ENCODE results near the gene STAC2. TPM values are rescaled to one million over a fixed set of nuclear protein-coding genes. Genes with fewer than 3 reads are reported as not detected.

The STAC2 gene
- total RNA-seq, 2 donors from 2014 or later, result not detected

GRCh38 chr17:39244016-39244599 is 18.4 kb upstream of the STAC2 start:
- TF ChIP-seq POLR2A (IDR thresholded peaks at IDR 0.05), result no peak
- TF ChIP-seq, protein P1, sequence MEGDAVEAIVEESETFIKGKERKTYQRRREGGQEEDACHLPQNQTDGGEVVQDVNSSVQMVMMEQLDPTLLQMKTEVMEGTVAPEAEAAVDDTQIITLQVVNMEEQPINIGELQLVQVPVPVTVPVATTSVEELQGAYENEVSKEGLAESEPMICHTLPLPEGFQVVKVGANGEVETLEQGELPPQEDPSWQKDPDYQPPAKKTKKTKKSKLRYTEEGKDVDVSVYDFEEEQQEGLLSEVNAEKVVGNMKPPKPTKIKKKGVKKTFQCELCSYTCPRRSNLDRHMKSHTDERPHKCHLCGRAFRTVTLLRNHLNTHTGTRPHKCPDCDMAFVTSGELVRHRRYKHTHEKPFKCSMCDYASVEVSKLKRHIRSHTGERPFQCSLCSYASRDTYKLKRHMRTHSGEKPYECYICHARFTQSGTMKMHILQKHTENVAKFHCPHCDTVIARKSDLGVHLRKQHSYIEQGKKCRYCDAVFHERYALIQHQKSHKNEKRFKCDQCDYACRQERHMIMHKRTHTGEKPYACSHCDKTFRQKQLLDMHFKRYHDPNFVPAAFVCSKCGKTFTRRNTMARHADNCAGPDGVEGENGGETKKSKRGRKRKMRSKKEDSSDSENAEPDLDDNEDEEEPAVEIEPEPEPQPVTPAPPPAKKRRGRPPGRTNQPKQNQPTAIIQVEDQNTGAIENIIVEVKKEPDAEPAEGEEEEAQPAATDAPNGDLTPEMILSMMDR (IDR thresholded peaks at IDR 0.05), result no peak
- ATAC-seq (no peak), DNase-seq (no peak)
- H3K4me3 ChIP-seq, result no peak overlapping the region
- intact Hi-C loops (cut with DNase I), result no loop called here
- 34 to 37% methylated on average over 6 to 11 of the region's 11 CpGs for WGBS, 2 donors
- H3K27me3 ChIP-seq, result peaks cover 0 to 4% of the 10 kb centered on the region in 2 donors
- no peak overlapping the region for H3K27ac ChIP-seq
- no peaks in the 10 kb centered on the region for H3K4me1 ChIP-seq
- H3K9me3 ChIP-seq, result no peaks in the 10 kb centered on the region
- H3K36me3 ChIP-seq (replicated peaks in 1 of 2; ENCODE audit: insufficient read depth in 1 of 2, low read depth in 2 of 2), result no peaks in the 10 kb centered on the region

DNA sequence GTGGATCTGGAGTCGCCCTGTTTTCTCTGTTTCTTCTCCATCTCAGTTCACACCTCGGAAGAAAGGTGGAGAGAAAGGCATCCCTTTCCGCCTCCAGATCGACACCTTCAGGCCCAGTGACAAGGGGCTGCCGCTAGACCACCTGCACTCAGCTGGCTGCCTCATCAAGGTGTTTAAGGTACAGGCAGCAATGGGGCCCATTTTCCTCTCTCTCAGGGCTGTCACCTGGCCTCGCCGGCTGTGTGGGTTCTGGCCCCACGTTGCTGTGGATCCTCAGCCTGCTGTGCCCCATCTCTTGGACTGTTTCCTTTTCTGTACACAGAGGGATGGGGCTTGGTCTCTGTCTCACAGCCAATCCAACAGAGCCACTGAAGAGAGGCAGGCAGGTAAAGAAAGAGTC is 17.4 kb upstream of the STAC2 start:
- 29 to 63% methylated on average over 4 to 8 of the region's 8 CpGs for WGBS, 2 donors

DNA sequence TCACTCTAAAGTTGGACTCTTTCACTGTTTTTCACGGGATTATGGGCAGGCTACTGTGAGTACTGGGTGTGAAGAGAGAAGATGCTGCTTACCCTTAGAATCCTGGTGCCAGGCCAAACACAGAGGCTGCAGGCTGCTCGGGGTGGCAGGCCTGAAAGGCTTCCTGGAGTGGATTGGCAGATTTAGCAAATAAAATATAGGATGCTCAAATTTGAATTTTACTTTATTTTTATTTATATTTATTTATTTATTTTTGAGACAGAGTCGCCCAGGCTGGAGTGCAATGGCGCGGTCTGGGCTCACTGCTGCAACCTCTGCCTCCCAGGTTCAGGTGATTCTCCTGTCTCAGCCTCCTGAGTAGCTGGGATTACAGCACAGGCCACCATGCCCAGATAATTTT is 14.9 kb upstream of the STAC2 start:
- 68 to 74% methylated on average over 5 of the region's 5 CpGs for WGBS, 2 donors
- Histone ChIP-seq H3K27me3 (peaks cover 0 to 4% of the 10 kb centered on the region in 2 donors), H3K36me3 (replicated peaks in 1 of 2; ENCODE audit: insufficient read depth in 1 of 2, low read depth in 2 of 2) (no peaks in the 10 kb centered on the region), H3K27ac (no peak overlapping the region), H3K4me3 (no peak overlapping the region), H3K9me3 (no peaks in the 10 kb centered on the region), H3K4me1 (no peaks in the 10 kb centered on the region)
- no peak for DNase-seq
- intact Hi-C loops (cut with DNase I), result no loop called here
- no peak for ATAC-seq
- no peak for TF ChIP-seq POLR2A (IDR thresholded peaks at IDR 0.05)
- TF ChIP-seq, protein P1 (IDR thresholded peaks at IDR 0.05), result no peak

More for the DNA sequence above, 17.4 kb upstream of the STAC2 start:
- no peak overlapping the region for H3K27ac ChIP-seq
- no peak for TF ChIP-seq POLR2A (IDR thresholded peaks at IDR 0.05)
- TF ChIP-seq, protein P1 (IDR thresholded peaks at IDR 0.05), result no peak
- H3K9me3 ChIP-seq, result no peaks in the 10 kb centered on the region
- no peak for DNase-seq
- no peak overlapping the region for H3K4me3 ChIP-seq
- intact Hi-C loops (cut with DNase I), result no loop called here
- no peak for ATAC-seq
- H3K36me3 ChIP-seq (replicated peaks in 1 of 2; ENCODE audit: insufficient read depth in 1 of 2, low read depth in 2 of 2), result no peaks in the 10 kb centered on the region
- H3K27me3 ChIP-seq, result peaks cover 0 to 4% of the 10 kb centered on the region in 2 donors
- H3K4me1 ChIP-seq, result no peaks in the 10 kb centered on the region

GRCh38 chr17:39239640-39240314 is 14.0 kb upstream of the STAC2 start:
- Histone ChIP-seq H3K4me1 (no peaks in the 10 kb centered on the region), H3K27me3 (peaks cover 0 to 4% of the 10 kb centered on the region in 2 donors), H3K9me3 (no peaks in the 10 kb centered on the region), H3K4me3 (no peak overlapping the region), H3K36me3 (replicated peaks in 1 of 2; ENCODE audit: insufficient read depth in 1 of 2, low read depth in 2 of 2) (no peaks in the 10 kb centered on the region), H3K27ac (no peak overlapping the region)
- TF ChIP-seq, protein P1 (IDR thresholded peaks at IDR 0.05), result peak; percentile 21 to 60 (median 50)
- no peak for TF ChIP-seq POLR2A (IDR thresholded peaks at IDR 0.05)
- peak; percentile 56 to 72 (median 60) for DNase-seq
- ATAC-seq, result peak; percentile 51
- intact Hi-C loops (cut with DNase I), result loop anchor here (10.0 kb wide), 3 partner anchors 75 to 255 kb away; partner anchors contain the start of gene ARL5C
- WGBS, 2 donors, result 18 to 23% methylated on average over 16 of the region's 16 CpGs

Measured in body of pancreas (tissue), 4 donors.